ENCODE data around the gene ANKUB1. TPM values are rescaled to one million over a fixed set of nuclear protein-coding genes. Genes with fewer than 3 reads are reported as not detected.

ANKUB1 gene
- total and polyA plus RNA-seq, 9 of the 15 experiments (the other 6 are each of a cell fraction or from before 2014, with no cell fraction given): not detected

- Histone ChIP-seq H3K4me3 (no peak overlapping the region), H3K4me1 (replicated peaks in 1 of 2; ENCODE audit: control insufficient read depth in 2 of 2, insufficient read depth in 2 of 2, low read length in 2 of 2) (no peaks in the 10 kb centered on the region), H3K27ac (ENCODE audit: extremely low read depth, low read depth, low read length) (no peak overlapping the region), H3K9ac (ENCODE audit: insufficient read depth in 1 of 2, low read depth in 2 of 2, low read length in 2 of 2) (no peak overlapping the region), H3K9me3 (replicated peaks; ENCODE audit: control insufficient read depth, insufficient read depth, low read depth, low read length) (no peaks in the 10 kb centered on the region), H4K20me1 (replicated peaks; ENCODE audit: control insufficient read depth, insufficient read depth, low read length) (no peaks in the 10 kb centered on the region), H3K36me3 (ENCODE audit: control insufficient read depth, insufficient read depth, low read length) (peaks cover 45% of the 10 kb centered on the region; the same call in 1 of the 3 replicates), H3K27me3 (ENCODE audit: control insufficient read depth in 2 of 2, insufficient read depth in 2 of 2, low read length in 2 of 2) (no peaks in the 10 kb centered on the region), H2AFZ (ENCODE audit: low read depth, low read length) (no peak overlapping the region), H3K4me2 (ENCODE audit: insufficient read depth, low read length) (no peak overlapping the region), H3K79me2 (ENCODE audit: control insufficient read depth, insufficient read depth, low read length) (no peaks in the 10 kb centered on the region), H3K9me1 (ENCODE audit: control insufficient read depth, insufficient read depth, low read length) (no peaks in the 10 kb centered on the region)
- intact Hi-C loops (cut with micrococcal nuclease): no loop called here
- ATAC-seq: no peak
- FAIRE-seq: peak; percentile 40
- ChIA-PET CTCF (ENCODE audit: low intra/inter-chr PET ratio) (no interaction called here), POLR2A (no interaction called here)
- no TSS peak for BruUV-seq (replicated peaks)
- no peak for DNase-seq (ENCODE audit: extremely low read depth in 1 of 4, low spot score in 3 of 4)
- in situ Hi-C loops (cut with MboI): no loop called here
- TF ChIP-seq KDM5B (IDR thresholded peaks at IDR 0.05; ENCODE audit: insufficient replicate concordance, low read depth, low read length) (no peak), ZNF445 (CRISPR knock-in tag; IDR thresholded peaks at IDR 0.05; ENCODE audit: low read depth) (no peak), ZNF551 (CRISPR knock-in tag; IDR thresholded peaks at IDR 0.05) (no peak), THRAP3 (IDR thresholded peaks at IDR 0.05; ENCODE audit: borderline replicate concordance) (no peak), TEAD1 (CRISPR knock-in tag; IDR thresholded peaks at IDR 0.05) (no peak), ZNF277 (CRISPR knock-in tag; IDR thresholded peaks at IDR 0.05; ENCODE audit: borderline replicate concordance) (no peak), BHLHE40 (IDR thresholded peaks at IDR 0.05; ENCODE audit: low read length) (no peak), BRF1 (IDR thresholded peaks at IDR 0.05; ENCODE audit: borderline replicate concordance, extremely low read depth, insufficient read length) (no peak), NCOA4 (IDR thresholded peaks at IDR 0.05; ENCODE audit: partially characterized antibody) (no peak), RBFOX2 (IDR thresholded peaks at IDR 0.05; ENCODE audit: low read depth, low read length) (no peak), RBM39 (optimal IDR thresholded peaks at IDR 0.05; ENCODE audit: low read depth, low read length) (no peak), ARID4B (CRISPR knock-in tag; IDR thresholded peaks at IDR 0.05) (no peak), EP300 (IDR thresholded peaks at IDR 0.05; ENCODE audit: low read length) (no peak), SAP30 (IDR thresholded peaks at IDR 0.05; ENCODE audit: borderline replicate concordance, insufficient read depth, low read depth, low read length, poor library complexity, severe bottlenecking) (no peak), CXXC5 (CRISPR knock-in tag; IDR thresholded peaks at IDR 0.05) (no peak)
These were observed 48.2 kb downstream of the ANKUB1 start for GRCh38 chr3:149744151-149744550.
